ENCODE results near the gene SLC4A1.

SLC4A1 gene

GRCh38 chr17:44307387-44308186 is 39.7 kb upstream of the SLC4A1 start:
- DNase-seq (ENCODE audit: low spot score): no peak
- no peak for TF ChIP-seq CTCF (IDR thresholded peaks at IDR 0.05; ENCODE audit: extremely low read depth, missing control alignments)

- DNase-seq (ENCODE audit: low spot score): no peak
- TF ChIP-seq CTCF (IDR thresholded peaks at IDR 0.05; ENCODE audit: extremely low read depth, missing control alignments): no peak
Measured at GRCh38 chr17:44304651-44305050, 36.7 kb upstream of the SLC4A1 start.

- no peak for DNase-seq (ENCODE audit: low spot score)
- TF ChIP-seq CTCF (IDR thresholded peaks at IDR 0.05; ENCODE audit: extremely low read depth, missing control alignments): no peak
Measured at GRCh38 chr17:44297975-44298374, 30.0 kb upstream of the SLC4A1 start.

GRCh38 chr17:44293509-44294226 is 25.7 kb upstream of the SLC4A1 start:
- no peak for TF ChIP-seq CTCF (IDR thresholded peaks at IDR 0.05; ENCODE audit: extremely low read depth, missing control alignments)
- DNase-seq (ENCODE audit: low spot score): no peak

GRCh38 chr17:44287651-44288050 is 19.7 kb upstream of the SLC4A1 start:
- no peak for TF ChIP-seq CTCF (IDR thresholded peaks at IDR 0.05; ENCODE audit: extremely low read depth, missing control alignments)
- no peak for DNase-seq (ENCODE audit: low spot score)

GRCh38 chr17:44284024-44284400 is 16.1 kb upstream of the SLC4A1 start:
- TF ChIP-seq CTCF (IDR thresholded peaks at IDR 0.05; ENCODE audit: extremely low read depth, missing control alignments): no peak
- DNase-seq (ENCODE audit: low spot score): no peak

- TF ChIP-seq CTCF (IDR thresholded peaks at IDR 0.05; ENCODE audit: extremely low read depth, missing control alignments): no peak
Measured at GRCh38 chr17:44283344-44284023, 15.5 kb upstream of the SLC4A1 start.

More at GRCh38 chr17:44283344-44284023, 15.5 kb upstream of the SLC4A1 start:
- no peak for DNase-seq (ENCODE audit: low spot score)

Measured in GM20000 (cell line).